ENCODE measurements around the gene ZC3H4.

ZC3H4 gene

DNA sequence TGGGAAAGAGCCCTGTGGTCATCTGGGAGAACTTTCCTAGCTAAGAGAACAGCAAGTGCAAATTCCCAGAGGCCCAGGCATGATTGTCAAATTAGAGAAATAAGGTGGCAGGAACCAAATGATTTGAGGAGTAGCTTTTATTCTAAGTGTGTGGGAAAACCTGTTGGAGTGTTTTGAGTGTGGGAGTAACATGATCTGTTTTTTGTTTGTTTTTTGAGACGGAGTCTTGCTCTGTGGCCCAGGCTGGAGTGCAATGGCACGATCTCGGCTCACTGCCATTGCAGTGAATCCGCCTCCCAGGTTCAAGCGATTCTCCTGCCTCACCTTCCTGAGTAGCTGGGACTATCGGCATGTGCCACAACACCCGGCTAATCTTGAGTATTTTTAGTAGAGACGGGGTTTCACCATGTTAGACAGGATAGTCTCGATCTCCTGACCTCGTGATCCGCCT is 19.5 kb upstream of the ZC3H4 start:
- no peak for DNase-seq (ENCODE audit: low spot score)

DNA sequence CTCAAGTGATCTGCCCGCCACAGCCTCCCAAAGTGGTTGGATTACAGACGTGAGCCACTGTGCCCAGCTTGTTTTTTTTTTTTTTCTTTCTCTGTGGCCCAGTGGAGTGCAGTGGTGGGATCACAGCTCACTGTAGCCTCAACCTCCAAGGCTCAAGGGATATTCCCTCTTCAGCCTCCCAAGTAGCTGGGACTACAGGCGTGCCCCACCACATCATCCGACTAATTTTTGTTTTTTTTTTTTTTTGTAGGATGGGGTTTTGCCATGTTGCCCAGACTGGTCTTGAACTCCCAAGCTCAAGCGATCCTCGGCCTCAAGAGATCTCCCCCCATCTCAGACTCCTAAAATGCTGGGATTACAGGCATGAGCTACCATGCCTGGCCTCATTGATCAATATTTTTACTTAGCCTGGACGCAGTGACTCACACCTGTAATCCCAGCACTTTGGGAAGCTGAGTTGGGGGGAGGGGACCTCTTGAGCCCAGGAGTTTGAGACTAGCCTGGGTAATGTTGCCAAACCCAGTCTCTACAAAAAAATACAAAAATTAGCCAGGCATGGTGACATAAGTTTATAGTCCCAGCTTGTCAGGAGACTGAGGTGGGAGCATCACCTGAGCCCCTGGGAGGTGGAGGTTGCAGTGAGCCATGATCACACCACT is 18.7 kb upstream of the ZC3H4 start:
- no peak for DNase-seq (ENCODE audit: low spot score)

DNA sequence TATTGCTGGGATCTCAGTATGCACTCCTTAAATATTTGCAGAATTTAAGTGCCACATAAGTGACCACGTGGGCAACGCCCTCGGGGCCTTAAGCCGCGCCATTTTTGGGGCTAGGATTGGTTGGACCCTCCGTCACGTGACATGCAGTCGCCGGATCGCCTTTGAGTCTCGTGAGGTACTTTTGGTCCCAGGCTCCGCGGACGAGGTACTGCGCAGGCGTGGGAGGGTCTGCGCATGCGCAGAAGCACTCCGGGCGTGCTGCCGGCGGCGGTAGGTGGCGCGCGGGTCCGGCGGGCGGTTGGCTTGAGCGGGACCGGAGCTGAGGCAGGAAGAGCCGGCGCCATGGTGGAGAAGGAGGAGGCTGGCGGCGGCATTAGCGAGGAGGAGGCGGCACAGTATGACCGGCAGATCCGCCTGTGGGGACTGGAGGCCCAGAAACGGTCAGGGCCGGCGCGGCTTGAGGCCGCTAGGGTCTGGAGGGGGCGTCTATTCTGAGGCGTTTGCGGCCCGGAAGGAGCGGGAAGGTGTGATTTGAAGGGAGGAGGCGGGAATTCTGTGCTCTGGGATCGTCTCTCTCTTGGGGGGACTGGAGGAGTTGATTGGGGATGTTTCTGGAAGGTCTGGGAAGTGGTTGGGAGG is 17.1 kb upstream of the ZC3H4 start, which contains the start of gene SAE1:
TSS of gene SAE1 (plus strand) at position 247 of the 639 bp plus-strand sequence. CDS start at position 343, 96 bp downstream.
- DNase-seq (ENCODE audit: low spot score), result peak; percentile 86

DNA sequence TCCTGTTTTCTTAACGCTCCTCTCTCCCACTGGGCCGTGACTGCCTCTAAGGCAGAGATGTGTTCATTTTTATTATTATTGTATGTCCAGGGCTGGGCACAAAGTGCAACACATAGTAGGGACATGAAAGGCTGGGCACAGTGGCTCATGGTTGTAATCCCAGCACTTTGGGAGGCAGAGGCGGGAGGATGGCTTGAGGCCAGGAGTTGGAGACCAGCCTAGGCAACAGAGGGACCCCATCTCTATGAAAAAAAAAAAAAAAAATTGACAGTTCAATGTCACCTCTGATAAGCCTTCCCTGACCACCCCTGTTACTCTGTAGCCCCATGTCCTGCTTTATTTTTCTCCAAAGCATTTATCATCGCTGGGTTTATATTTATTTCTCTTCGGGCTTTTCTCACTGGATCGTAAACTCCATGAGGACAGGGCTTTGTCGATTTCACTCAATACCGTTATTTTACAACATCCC is 16.6 kb upstream of the ZC3H4 start:
- no peak for DNase-seq (ENCODE audit: low spot score)

DNA sequence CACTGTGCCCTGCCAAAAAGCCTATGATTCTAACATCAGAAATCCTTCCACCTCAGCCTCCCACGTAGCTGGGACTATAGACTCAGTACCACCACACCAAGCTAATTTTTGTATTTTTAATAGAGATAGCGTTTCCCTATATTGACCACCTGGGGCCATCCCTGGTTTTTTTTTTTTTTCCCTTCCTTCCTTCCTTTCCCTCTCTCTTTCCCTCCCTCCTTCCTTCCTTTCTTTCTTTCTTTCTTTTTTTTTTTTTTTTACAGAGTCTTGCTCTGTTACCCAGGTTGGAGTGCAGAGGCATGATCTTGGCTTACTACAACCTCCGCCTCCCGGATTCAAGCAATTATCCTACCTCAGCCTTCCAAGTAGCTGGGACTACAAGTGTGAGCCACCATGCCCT is 16.0 kb upstream of the ZC3H4 start:
- no peak for DNase-seq (ENCODE audit: low spot score)

DNA sequence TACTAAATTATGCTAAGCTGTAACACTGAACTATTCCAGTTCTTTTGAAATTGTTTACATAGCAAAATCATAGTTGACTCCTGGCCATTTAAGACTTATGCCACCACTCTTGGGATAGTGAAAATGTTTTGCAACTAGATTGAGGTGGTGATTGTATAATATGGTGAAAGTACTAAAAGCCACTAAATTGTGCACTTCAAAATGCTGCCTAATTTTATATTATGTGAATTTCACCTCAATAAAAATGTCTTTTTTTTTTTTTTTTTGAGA is 12.0 kb upstream of the ZC3H4 start:
- no peak for DNase-seq (ENCODE audit: low spot score)

DNA sequence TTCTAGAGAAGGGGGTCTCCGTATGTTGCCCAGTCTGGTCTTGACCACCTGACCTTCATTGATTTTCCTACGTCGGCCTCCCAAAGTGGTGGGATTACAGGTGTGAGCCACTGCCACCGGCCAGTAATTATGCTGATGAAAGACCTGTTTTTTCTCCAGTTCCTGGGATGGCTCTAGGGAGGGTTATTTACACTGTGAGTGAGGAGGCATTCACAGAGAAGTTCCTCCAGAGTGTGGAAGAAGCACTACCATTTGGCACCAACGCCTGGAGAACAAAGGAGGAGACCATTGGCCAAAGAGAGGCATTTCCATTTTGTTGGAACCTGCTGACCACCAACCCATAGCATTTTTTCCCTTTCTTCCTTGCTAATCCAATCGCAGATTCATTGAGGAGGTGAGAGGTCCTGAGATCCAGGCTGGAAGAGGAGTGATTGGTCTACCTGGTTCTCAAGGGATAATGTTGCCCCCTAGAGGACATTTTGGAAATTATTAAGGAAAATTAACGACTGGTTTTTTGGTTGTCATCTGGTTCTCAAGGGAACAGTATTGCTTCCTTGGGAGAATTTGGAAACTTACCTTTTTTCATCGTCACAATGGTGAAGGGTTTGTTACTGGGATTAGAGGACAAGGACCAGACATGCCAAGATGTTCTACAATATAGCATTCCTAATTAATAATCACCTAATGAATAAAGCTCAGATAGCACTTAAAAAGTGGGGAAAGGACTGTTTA is 11.5 kb upstream of the ZC3H4 start:
- peak; percentile 88 for DNase-seq (ENCODE audit: low spot score)

DNA sequence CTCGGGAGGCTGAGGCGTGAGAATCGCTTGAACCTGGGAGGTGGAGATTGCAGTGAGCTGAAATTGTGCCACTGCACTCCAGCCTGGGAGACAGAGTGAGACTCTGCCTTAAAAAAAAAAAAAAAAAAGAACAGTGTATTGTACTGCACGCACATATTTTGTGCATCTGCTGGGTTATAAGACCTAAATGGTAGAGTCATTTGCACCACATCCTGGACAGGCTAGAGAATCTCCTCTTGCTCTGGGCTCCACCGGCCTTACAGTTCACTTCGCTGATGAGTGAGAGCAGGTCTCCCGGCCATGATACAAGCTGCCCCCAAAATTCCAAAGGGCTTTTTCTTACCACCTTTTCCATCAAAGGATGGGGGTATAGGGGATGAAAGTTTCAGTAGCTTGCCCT is 9.8 kb upstream of the ZC3H4 start:
- no peak for DNase-seq (ENCODE audit: low spot score)

DNA sequence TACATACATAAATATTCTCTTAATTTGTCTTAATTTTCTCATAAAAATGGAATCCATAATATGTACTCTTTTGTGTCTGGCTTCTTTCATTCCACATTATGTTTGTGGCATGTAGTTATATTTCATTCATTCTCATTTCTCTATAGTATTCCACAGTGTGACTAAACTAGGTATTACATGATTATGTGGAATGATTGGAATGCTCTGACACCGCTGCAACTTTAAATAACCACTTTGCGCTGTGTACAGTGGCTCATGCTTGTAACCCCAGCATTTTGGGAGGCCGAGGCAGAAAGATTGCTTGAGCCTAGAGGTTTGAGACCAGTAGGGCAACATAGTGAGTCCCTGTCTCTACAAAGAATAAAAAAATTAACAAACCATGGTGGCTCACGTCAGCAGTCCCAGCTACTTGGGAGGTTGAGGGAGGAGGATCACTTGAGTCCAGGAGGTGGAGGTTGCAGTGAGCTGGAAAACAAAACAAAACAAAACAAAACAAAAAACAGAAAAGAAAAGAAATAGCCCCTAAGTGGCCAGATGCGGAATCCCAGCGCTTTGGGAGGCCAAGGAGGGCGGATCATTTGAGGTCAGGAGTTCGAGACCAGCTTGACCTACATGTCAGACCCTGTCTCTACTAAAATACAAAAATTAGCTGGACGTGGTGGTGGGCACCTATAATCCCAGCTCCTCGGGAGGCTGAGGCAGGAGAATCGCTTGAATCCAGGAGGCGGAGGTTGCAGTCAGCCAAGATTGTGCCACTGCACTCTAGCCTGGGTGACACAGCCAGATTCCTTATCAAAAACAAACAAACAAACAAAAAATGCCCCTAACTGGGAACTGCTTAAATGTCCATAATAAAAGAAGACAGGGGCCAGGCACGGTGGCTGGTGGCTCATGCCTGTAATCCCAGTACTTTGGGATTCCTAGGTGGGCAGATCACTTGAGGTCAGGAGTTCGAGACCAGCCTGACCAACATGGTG is 9.1 kb upstream of the ZC3H4 start:
- DNase-seq (ENCODE audit: low spot score), result no peak

DNA sequence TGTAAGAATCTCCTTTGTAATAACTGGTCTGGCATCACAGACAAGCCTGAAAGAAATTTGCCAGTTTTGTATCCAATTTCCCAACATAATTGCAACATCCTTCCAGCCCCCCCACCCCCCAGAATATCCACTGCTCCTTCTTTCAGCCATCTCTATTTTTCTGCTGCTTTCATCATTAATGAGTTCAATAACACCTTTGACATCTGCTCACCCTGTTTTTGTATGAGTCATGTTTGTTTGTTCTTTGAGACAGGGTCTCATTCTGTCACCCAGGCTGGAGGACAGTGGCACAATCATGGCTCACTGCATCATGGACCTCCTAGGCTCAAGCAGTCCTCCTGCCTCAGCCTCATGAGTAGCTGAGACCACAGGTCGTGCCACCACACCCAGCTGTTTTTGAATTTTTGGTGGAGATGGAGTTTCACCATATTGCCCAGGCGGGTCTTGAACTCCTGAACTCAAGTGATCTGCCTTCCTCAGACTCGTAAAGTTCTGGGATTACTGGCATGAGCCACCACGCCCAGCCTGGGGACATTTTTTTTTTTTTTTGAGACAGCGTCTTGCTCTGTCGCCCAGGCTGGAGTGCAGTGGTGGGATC is 7.0 kb upstream of the ZC3H4 start:
- no peak for DNase-seq (ENCODE audit: low spot score)

DNA sequence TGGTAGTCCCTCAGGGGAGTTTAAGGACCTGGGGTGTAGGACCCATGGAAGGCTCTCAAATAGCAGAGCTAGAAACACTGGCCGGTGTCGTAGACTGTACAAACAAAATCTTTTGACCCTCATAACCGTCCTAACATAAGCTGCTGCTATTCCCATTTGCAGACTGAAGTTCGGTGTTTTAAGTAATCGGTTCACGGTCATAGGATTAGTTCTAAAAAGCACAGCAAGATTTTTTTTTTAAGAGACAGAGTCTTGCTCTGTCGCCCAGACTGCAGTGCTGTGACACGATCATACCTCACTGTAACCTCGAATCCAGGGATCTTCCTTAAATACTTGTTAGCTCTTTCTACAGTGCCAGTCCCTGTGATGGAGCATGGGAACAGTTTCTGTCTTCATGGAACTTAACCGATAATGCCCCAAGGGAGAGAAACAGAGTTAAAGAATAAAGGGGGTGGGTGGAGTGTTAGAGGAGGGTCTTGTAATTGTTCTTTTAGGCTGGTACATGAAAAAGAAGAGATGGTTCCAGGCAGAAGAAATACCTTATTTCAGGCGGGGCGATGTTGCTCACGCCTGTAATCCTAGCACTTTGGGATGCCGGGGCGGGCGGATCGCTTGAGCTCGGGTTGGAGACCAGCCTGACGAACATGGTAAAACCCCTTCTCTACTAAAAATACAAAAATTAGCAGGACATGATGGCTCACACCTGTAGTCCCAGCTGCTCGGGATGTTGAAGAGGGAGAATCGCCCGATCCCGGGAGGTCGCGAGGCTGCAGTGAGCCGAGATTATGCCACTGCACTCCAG is 475 bp upstream of the ZC3H4 start:
- DNase-seq (ENCODE audit: low spot score), result no peak

DNA sequence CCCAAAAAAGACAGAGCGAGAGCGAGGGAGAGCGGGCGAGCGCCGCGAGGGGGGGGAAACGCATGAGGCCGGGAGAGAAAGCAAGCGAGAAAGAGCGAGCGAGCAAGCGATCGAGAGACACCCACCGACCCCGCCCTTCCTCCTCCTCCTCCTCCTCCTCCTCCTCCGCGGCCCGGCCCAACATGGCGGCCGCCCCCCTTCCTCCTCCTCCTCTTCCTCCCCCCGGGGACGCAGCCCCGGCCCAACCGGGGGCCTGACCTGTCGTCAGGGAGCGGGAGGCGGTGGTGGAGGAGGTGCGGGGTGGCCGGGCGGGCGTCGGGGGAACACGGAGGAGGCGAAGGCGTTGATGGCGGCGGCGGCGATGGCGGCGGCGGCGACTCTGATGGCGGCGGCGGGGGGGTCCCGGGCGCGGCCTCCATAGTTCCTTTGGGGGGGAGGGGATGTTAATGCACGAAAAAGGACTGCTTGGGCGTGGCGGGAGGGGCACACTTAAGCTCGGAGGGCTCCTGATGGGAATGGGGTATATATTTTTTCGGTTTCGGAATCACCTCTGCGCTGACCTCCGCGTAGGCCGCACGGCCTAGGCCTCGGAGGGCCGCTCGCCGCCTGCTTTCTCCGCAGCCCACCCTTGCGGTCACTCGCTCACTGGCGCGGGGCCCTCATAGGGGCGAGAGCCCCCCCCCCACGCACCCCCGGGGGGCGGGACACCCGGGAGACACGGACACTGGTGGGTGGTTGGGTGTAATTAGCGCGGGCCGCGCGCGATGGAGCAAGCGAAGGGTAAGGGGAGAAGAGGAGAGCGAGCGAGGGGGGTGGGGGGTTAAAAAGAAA is 1.2 kb downstream of the ZC3H4 start:
- DNase-seq (ENCODE audit: low spot score), result peak; percentile 79

DNA sequence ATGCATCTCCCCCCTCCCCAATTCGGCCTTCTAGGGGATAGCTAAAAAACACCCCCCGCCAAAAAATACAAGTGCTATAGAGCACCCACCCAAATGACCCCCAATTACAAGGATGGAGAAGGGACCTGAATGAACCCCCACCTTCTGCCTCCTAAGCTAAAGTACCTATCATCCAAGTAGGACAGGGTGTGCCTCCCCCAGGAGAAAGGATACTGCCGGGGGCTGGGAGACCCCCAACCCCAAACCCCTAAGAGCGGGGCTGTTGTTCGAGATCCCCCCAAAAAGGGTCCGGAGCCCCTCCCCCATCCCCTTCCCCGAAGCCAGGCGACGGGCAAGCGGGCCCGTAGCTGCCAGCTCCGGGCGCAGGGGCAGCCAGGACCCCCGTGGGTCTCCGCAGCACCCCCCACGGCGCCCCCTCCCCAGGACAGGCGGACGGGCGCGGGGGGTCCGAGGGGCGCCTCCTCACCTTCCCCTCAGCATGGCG is 1.9 kb downstream of the ZC3H4 start:
- no peak for DNase-seq (ENCODE audit: low spot score)

DNA sequence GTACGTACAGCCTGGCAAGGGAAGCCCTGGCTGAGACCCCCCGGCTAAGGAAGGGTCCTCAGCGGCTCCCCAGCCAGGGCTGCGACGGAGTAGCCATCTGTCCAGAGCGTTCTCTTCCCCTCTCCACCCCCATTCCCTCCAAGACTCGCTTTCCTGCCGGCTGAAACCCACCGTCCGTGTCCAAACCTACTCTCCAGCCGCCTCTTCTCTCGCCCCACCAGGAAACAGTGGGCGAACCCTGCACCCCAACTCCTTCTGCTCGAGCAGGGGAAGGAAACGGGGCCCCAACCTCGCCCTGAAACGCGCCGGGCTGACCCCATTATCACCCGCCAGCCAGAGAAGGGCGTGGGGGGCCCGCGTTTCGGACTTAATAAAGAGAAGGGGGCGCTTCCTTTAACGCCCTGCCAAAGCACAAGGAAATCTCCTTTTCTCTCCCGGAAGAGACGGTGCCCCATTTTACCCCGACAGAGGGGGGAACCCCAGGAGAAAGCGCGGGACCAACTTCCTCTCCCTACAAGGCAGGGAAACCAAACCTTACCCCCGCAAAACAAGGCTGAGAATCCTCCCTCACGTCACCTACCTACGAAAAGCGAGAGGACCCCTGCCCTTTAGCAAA is 2.5 kb downstream of the ZC3H4 start:
- no peak for DNase-seq (ENCODE audit: low spot score)

DNA sequence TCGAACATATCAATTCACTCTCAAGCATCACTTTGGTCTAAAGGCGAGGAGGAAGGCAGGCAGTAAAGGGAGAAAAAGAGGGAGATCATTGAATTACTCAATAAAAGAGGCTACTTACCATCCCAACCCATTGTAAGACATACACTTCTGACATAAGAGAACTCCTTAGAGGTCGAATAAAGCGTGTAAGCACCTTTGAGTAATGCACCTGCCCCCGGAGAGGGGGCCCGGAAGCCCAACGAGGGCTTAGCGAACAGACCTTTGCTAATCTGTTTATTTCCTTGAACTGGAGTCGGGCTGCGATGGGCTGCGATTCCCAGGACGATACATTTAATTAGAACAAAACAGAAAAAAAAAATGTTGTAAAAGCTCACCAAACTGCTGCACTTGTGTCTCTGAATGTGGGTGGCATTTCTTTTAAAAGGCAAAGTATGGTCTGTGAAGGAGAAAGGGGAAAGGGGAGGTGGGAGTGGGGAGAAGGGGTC is 3.0 kb downstream of the ZC3H4 start:
- peak; percentile 41 for DNase-seq (ENCODE audit: low spot score)

DNA sequence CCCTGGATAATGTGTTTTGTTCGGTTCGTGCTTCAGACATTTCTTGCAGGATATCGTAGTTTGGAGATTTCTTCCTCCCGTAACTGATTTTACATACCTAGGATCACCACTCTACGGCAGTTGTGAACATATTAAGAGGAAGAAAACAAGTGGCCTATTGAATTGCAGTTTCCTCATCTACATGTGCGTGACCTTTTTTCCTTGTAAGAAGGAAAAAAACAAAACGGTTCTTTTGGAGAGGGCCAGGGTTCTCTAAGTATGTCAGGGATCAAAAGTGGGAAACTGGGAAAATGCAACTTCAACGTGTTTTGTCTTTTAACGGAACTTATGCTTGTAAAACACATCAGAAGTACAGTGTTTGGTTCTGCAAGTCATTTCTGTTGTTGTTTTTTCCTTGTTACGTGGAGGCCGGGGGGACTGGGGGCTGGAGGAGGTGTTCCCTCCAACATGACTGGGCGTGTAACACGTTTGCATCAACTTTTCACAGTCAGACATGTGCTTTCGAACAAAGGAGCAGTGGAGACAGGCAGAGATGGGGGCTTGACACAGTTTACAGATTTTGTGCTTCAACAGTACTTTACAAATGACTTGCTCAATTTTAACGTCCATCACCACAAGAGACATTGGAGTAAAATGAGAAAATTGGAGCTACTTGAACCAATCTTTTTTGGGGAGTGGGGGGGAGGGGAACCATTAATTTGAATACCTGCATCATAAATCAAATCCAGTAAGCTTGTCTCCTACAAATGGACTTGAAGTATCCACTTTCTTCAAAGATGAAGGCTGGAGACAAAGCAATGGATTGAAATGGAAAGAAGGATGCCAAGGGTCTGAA is 3.8 kb downstream of the ZC3H4 start:
- peak; percentile 81 for DNase-seq (ENCODE audit: low spot score)

DNA sequence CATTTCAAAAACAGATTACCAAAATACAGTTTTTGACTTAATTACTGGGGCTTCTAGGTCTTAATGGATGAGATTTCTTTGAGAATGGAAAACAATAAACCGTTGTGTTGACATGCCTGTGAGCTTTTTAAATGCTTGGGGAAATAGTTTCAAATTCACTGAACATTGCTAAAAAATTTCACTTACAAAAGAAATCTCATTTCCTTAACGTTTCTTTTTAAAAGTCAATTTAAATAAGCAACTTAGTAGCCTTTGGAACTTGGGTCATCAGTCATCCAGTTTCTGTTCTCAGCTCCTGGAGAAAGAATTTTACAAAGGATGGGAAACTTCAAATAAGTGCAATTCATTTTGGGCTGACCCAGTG is 4.4 kb downstream of the ZC3H4 start:
- no peak for DNase-seq (ENCODE audit: low spot score)

Data from pons (tissue), 1 donor.